IMR-90 (cell line): ENCODE data around the gene ABCF3. TPM values are rescaled to one million over a fixed set of nuclear protein-coding genes. Genes with fewer than 3 reads are reported as not detected.

ENCODE experiments used
- ATAC-seq: fragments of 200-7000 bp; cut with Tn5 transposase; 2 replicates; pipeline ENCODE4 v1.9.1; 2020; ENCODE audit warnings: low read depth, mild to moderate bottlenecking, moderate library complexity
- BruUV-seq: library from RNA; stranded (reverse); fragments of 400-500 nt; replicated peaks from 2 replicates; lab custom pipeline; 2021; lab: Mats Ljungman, UMichigan
- CTCF ChIA-PET: fragments of 300-600 bp; formaldehyde crosslinking; extraction: SDS; loops from one replicate; lab custom pipeline; 2021; ENCODE audit warnings: antibody characterized with exemption; lab: Yijun Ruan, JAX
- POLR2A ChIA-PET: fragments of 300-600 bp; sonication (Branson Sonifier 250); formaldehyde crosslinking; loops from one replicate; lab custom pipeline; 2022; ENCODE audit warnings: antibody characterized with exemption; ENCODE audit not compliant: unreplicated experiment; lab: Charles Lee
- DNase-seq: peaks from one replicate; pipeline ENCODE4 v3.0.0; 2013
- H2AFZ ChIP-seq: replicated peaks from 2 replicates; pipeline ENCODE3; 2013; ENCODE audit warnings: low read length, mild to moderate bottlenecking; ENCODE audit not compliant: poor library complexity
- H2AK5ac ChIP-seq: 2 replicates; pipeline ENCODE4 v1.6.1; 2013; ENCODE audit warnings: low read depth, low read length, inconsistent platforms
- H2AK9ac ChIP-seq: replicated peaks from 2 replicates; pipeline ENCODE3; 2013; ENCODE audit warnings: mild to moderate bottlenecking, low read depth, low read length, moderate library complexity; ENCODE audit not compliant: poor library complexity
- H2BK120ac ChIP-seq: 2 replicates; pipeline ENCODE4 v1.6.1; 2013; ENCODE audit warnings: low read depth, low read length, inconsistent platforms
- H2BK15ac ChIP-seq: 3 replicates; pipeline ENCODE4 v1.6.1; 2013; ENCODE audit warnings: low read depth, low read length, inconsistent platforms
- H2BK20ac ChIP-seq: 2 replicates; pipeline ENCODE4 v1.6.1; 2013; ENCODE audit warnings: low read depth, mild to moderate bottlenecking, inconsistent platforms, low read length, moderate library complexity
- H2BK5ac ChIP-seq: 2 replicates; pipeline ENCODE4 v1.6.1; 2013; ENCODE audit warnings: mild to moderate bottlenecking, low read depth, low read length, inconsistent platforms; ENCODE audit not compliant: poor library complexity, severe bottlenecking
- H3K14ac ChIP-seq: replicated peaks from 2 replicates; pipeline ENCODE4 v1.6.1; 2013; ENCODE audit warnings: low read depth, low read length, inconsistent platforms
- H3K18ac ChIP-seq: 2 replicates; pipeline ENCODE4 v1.6.1; 2013; ENCODE audit warnings: low read depth, low read length, control low read depth
- H3K23ac ChIP-seq: 2 replicates; pipeline ENCODE4 v1.6.1; 2013; ENCODE audit warnings: low read depth, low read length, inconsistent platforms
- H3K27ac ChIP-seq: 2 replicates; pipeline ENCODE4 v1.5.1; 2013; ENCODE audit warnings: mild to moderate bottlenecking, control low read depth, low read length; ENCODE audit not compliant: insufficient read depth
- H3K27me3 ChIP-seq: 2 replicates; pipeline ENCODE4 v1.6.1; 2013; ENCODE audit warnings: low read length; ENCODE audit not compliant: control insufficient read depth, insufficient read depth
- H3K36me3 ChIP-seq: 2 replicates; pipeline ENCODE4 v1.6.1; 2013; ENCODE audit warnings: low read length, mixed read lengths; ENCODE audit not compliant: control insufficient read depth, insufficient read depth
- H3K4ac ChIP-seq: 2 replicates; pipeline ENCODE4 v1.6.1; 2013; ENCODE audit warnings: low read depth, low read length, inconsistent platforms
- H3K4me1 ChIP-seq: 2 replicates; pipeline ENCODE4 v1.6.1; 2013; ENCODE audit warnings: low read length, mixed read lengths; ENCODE audit not compliant: control insufficient read depth, insufficient read depth
- H3K4me2 ChIP-seq: 2 replicates; pipeline ENCODE4 v1.6.1; 2013; ENCODE audit warnings: low read depth, mild to moderate bottlenecking, control low read depth, low read length, moderate library complexity
- H3K4me3 ChIP-seq: 2 replicates; pipeline ENCODE4 v1.5.1; 2013; ENCODE audit warnings: low read depth, mild to moderate bottlenecking, control low read depth, low read length, moderate library complexity; ENCODE audit not compliant: insufficient read depth
- H3K56ac ChIP-seq: 2 replicates; pipeline ENCODE4 v1.6.1; 2013; ENCODE audit warnings: low read length, inconsistent platforms; ENCODE audit not compliant: insufficient read depth; ENCODE audit errors: extremely low read depth
- H3K79me1 ChIP-seq, 2 experiments: 2 replicates each; pipeline ENCODE4 v1.6.1; 2013; ENCODE audit warnings: low read length in 2 of 2, inconsistent platforms in 1 of 2, low read depth in 1 of 2
- H3K9ac ChIP-seq: 2 replicates; pipeline ENCODE4 v1.6.1; 2013; ENCODE audit warnings: low read depth, low read length, control low read depth
- H3K9me1 ChIP-seq: 2 replicates; pipeline ENCODE4 v1.6.1; 2013; ENCODE audit warnings: low read length, inconsistent platforms; ENCODE audit not compliant: insufficient read depth
- H3K9me3 ChIP-seq: 2 replicates; pipeline ENCODE4 v1.6.1; 2013; ENCODE audit warnings: low read length; ENCODE audit not compliant: control insufficient read depth, insufficient read depth
- H4K20me1 ChIP-seq: 2 replicates; pipeline ENCODE4 v1.6.1; 2013; ENCODE audit warnings: low read length, inconsistent platforms; ENCODE audit not compliant: insufficient read depth
- H4K5ac ChIP-seq: 2 replicates; pipeline ENCODE4 v1.6.1; 2013; ENCODE audit warnings: mild to moderate bottlenecking, low read depth, low read length, control low read depth
- H4K8ac ChIP-seq, 2 experiments: 2 replicates each; pipeline ENCODE4 v1.6.1; 2013; ENCODE audit warnings: low read depth in 2 of 2, low read length in 2 of 2, control low read depth in 1 of 2, inconsistent platforms in 1 of 2
- H4K91ac ChIP-seq: 2 replicates; pipeline ENCODE4 v1.6.1; 2013; ENCODE audit warnings: low read depth, low read length, inconsistent platforms; ENCODE audit not compliant: insufficient read depth
- BHLHE40 ChIP-seq: fragments of 150-350 bp; IDR thresholded peaks from 2 replicates; pipeline ENCODE4 v1.6.1; 2016; ENCODE audit warnings: mild to moderate bottlenecking, low read depth, low read length
- RAD21 ChIP-seq: IDR thresholded peaks from 2 replicates; pipeline ENCODE4 v1.6.1; 2012; ENCODE audit warnings: low read length, improper control_type of control experiment
- SMC3 ChIP-seq: fragments of 150-350 bp; IDR thresholded peaks from 2 replicates; pipeline ENCODE4 v1.6.1; 2016; ENCODE audit warnings: low read depth, mild to moderate bottlenecking, antibody characterized with exemption, low read length, moderate library complexity
- WGBS, 2 experiments: methylation state at CpG; one replicate each; pipeline versions ENCODE4 v1.1.5 to v1.1.7; 2013; ENCODE audit warnings: missing lambda C conversion rate in 2 of 2; ENCODE audit not compliant: insufficient read length in 1 of 2; ENCODE audit errors: extremely low coverage in 2 of 2; 5-methylcytosine and 5-hydroxymethylcytosine counted together
- dilution Hi-C: fragments of 300-500 bp; cut with HindIII; formaldehyde crosslinking; loops from one replicate; pipeline ENCODE4 v1.14.3; 2018; ENCODE audit warnings: low sequenced_read_pairs; ENCODE audit not compliant: unreplicated experiment
- in situ Hi-C: fragments of 300-500 bp; cut with MboI; formaldehyde crosslinking; loops from 3 replicates; pipeline ENCODE4 v1.14.3; 2019; ENCODE audit warnings: low sequenced_read_pairs, inconsistent platforms, mixed read lengths
- intact Hi-C: fragments of 100-400 bp; cut with micrococcal nuclease; formaldehyde crosslinking; loops from 2 replicates; pipeline ENCODE4 v1.10.0; 2022
- polyA plus RNA-seq, 3 experiments: library from polyadenylated mRNA; depleted of rRNA; stranded (reverse); fragments of >200 nt; gene quantifications; 2 replicates each; pipeline ENCODE4 v1.2.3, GENCODE V29; 2012; ENCODE audit warnings: low replicate concordance in 1 of 3
- total RNA-seq: library from RNA; depleted of rRNA; stranded (reverse); fragments of >200 nt; gene quantifications from 2 replicates; pipeline ENCODE4 v1.2.3, GENCODE V29; 2012

Gene ABCF3
- total and polyA plus RNA-seq, 2 of the 4 experiments (the other 2 are of a cell fraction) = 36.9 to 59.2 TPM

DNA sequence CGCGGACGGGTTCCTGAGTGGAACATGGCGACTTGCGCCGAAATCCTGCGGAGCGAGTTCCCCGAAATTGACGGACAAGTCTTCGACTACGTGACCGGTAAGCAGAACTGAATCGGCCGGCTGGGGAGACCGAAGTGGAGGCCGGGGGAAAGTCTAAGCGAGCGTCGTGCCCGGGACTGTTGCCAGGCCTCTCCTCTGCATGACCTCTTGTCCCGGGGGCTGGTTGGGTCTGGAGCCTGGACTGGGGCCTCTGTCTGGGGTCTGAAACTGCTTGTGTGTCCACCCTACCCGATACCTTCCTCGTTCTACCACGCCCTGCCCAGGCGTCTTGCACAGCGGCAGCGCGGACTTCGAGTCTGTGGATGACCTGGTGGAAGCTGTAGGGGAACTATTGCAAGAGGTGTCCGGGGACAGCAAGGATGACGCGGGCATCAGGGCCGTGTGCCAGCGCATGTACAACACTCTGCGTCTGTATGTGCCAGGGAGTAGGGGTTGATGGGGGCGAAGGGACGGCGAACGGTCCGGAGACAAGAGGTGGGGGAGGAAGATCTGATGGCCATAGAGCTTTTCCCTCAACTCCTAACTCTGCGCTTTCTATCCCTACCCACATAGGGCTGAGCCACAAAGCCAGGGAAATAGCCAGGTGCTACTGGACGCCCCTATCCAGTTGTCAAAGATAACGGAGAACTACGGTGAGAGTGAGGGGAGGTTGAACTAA lies at the start of gene ABCF3 (continued):
- no peak for TF ChIP-seq RAD21
- TF ChIP-seq BHLHE40 = no peak

DNA sequence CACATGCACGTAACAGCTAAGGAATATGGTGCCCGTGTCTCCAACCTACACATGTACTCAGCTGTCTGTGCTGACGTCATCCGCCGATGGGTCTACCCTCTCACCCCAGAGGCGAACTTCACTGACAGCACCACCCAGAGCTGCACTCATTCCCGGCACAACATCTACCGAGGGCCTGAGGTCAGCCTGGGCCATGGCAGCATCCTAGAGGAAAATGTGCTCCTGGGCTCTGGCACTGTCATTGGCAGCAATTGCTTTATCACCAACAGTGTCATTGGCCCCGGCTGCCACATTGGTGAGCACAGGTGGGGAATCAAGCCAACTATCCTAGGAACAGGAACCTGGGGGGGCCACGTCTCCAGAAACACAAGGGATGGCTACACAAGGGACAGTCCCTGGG lies 45.6 kb upstream of the ABCF3 start:
- dilution Hi-C loops = no loop called here
- Histone ChIP-seq H3K9me1 (peaks cover 7% of the 10 kb centered on the region), H2BK20ac (no peak overlapping the region), H4K5ac (no peak overlapping the region), H3K27ac (no peak overlapping the region), H3K56ac (no peak overlapping the region), H2AK5ac (no peak overlapping the region), H3K27me3 (no peaks in the 10 kb centered on the region), H3K36me3 (peaks cover 47% of the 10 kb centered on the region), H3K23ac (no peak overlapping the region), H3K18ac (no peak overlapping the region), H3K14ac (no peak overlapping the region), H2AFZ (peak overlapping the region; percentile 39), H2BK5ac (no peak overlapping the region), H2BK15ac (no peak overlapping the region), H3K4ac (no peak overlapping the region), H3K4me2 (no peak overlapping the region), H4K91ac (no peak overlapping the region), H2BK120ac (no peak overlapping the region), H2AK9ac (no peak overlapping the region), H3K79me1 (peaks cover 20 to 51% of the 10 kb centered on the region in 2 experiments), H3K9ac (no peak overlapping the region), H3K4me3 (no peak overlapping the region), H4K20me1 (peaks cover 14% of the 10 kb centered on the region), H3K9me3 (no peaks in the 10 kb centered on the region), H3K4me1 (peaks cover 2% of the 10 kb centered on the region; the same call in 1 of the 2 replicates), H4K8ac (no peak overlapping the region)
- WGBS, 2 experiments = 92% methylated on average over 9 of the region's 10 CpGs; no CpG with 5 or more reads in 1 of the 2 experiments
- no peak for TF ChIP-seq SMC3
- DNase-seq (no peak), ATAC-seq (no peak)
- ChIA-PET POLR2A (no interaction called here), CTCF (no interaction called here)
- intact Hi-C loops = no loop called here
- in situ Hi-C loops = no loop called here
- BruUV-seq = no TSS peak
